GM23248 (cell line): ENCODE results near the gene DIO3.

Experiments
- EZH2 ChIP-seq: fragments of 200-600 bp; sonication (generic); IDR thresholded peaks from 2 replicates; pipeline ENCODE4 v1.6.1; 2018; ENCODE audit warnings: antibody characterized with exemption, mild to moderate bottlenecking; ENCODE audit not compliant: insufficient read depth, poor library complexity, severe bottlenecking
- EZH2phosphoT487 ChIP-seq: fragments of 200-600 bp; sonication (generic); IDR thresholded peaks from 2 replicates; pipeline ENCODE4 v1.6.1; 2018; ENCODE audit warnings: antibody characterized with exemption, moderate library complexity, mild to moderate bottlenecking, low read depth; ENCODE audit not compliant: insufficient read depth

GRCh38 chr14:101534198-101534597 is 27.1 kb upstream of the DIO3 start:
- TF ChIP-seq EZH2: no peak
- TF ChIP-seq EZH2phosphoT487: no peak
